ENCODE data around the gene FLRT1. TPM values are rescaled to one million over a fixed set of nuclear protein-coding genes. Genes with fewer than 3 reads are reported as not detected.

FLRT1 gene
- total RNA-seq, 6 donors from 2014 or later = 0.09 to 0.30 (median 0.15) TPM; not detected in 3

DNA sequence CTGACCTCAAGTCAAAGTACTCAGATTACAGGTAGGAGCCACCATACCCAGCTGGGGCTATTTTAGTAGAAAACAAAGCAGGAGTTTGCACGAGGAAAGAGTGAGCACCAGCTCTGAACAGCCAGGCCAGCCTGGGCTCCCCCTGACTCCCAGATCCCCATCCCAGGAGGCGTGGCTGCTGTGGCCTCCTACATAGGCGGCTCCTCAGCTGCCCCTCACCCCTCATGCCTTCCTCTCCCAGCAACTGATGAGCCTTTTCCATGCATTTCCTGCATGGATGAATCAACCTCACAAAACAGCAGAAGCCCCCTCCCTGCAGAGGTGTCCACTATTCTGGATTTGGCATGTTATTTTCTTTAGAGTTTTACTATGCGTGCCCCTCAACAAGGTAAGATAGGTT is 10.5 kb upstream of the FLRT1 start:
- 90 to 98% methylated on average over 3 to 4 of the region's 4 CpGs for WGBS, 2 donors
- peaks cover 0 to 6% (median 0%) of the 10 kb centered on the region in 4 donors for H3K27me3 ChIP-seq
- H3K4me1 ChIP-seq = peaks cover 7 to 12% (median 11%) of the 10 kb centered on the region in 4 donors
- H3K4me3 ChIP-seq = no peak overlapping the region
- TF ChIP-seq, protein P1, sequence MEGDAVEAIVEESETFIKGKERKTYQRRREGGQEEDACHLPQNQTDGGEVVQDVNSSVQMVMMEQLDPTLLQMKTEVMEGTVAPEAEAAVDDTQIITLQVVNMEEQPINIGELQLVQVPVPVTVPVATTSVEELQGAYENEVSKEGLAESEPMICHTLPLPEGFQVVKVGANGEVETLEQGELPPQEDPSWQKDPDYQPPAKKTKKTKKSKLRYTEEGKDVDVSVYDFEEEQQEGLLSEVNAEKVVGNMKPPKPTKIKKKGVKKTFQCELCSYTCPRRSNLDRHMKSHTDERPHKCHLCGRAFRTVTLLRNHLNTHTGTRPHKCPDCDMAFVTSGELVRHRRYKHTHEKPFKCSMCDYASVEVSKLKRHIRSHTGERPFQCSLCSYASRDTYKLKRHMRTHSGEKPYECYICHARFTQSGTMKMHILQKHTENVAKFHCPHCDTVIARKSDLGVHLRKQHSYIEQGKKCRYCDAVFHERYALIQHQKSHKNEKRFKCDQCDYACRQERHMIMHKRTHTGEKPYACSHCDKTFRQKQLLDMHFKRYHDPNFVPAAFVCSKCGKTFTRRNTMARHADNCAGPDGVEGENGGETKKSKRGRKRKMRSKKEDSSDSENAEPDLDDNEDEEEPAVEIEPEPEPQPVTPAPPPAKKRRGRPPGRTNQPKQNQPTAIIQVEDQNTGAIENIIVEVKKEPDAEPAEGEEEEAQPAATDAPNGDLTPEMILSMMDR (IDR thresholded peaks at IDR 0.05) = no peak
- TF ChIP-seq EP300 (IDR thresholded peaks at IDR 0.05) (no peak), POLR2AphosphoS5 (IDR thresholded peaks at IDR 0.05) (no peak), POLR2A (IDR thresholded peaks at IDR 0.05) (no peak)
- H3K9me3 ChIP-seq = no peaks in the 10 kb centered on the region
- ATAC-seq (ENCODE audit: low FRiP score in 2 of 2) (no peak), DNase-seq (no peak)
- no peaks in the 10 kb centered on the region for H3K36me3 ChIP-seq
- H3K27ac ChIP-seq = no peak overlapping the region

DNA sequence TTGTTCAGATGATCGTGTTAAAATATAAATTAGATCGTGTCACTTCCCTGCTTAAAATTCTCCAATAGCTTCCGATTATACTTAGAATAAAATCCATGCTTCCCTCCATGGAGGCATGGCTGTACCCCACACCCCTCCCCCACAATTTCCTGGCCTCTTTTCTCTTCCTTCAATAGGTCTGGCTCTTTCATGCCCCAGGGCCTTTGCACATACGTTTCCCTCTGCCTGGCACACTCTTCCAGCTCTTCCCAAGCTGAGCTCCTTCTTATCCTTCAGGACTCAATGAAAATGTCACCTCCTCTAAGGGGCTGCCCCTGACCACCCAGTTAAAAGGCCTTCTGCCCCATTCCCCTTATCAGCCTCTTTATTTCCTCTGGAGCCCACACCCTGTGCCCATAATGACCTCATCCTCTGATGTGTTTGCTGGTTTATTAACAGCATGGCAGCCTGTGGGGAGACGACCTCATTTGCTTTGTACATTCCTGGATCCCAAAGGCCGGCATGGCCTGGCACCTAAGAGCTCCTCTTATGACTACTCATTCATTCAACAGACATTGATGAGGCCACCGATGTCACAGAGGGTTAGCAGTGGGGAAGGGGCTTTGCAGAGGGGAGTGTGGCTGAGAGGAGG is 9.0 kb upstream of the FLRT1 start:
- no peaks in the 10 kb centered on the region for H3K9me3 ChIP-seq
- no peak overlapping the region for H3K4me3 ChIP-seq
- no peak for ATAC-seq (ENCODE audit: low FRiP score in 2 of 2)
- DNase-seq = no peak
- WGBS, 2 donors = 88 to 93% methylated on average over 5 to 7 of the region's 7 CpGs
- TF ChIP-seq POLR2AphosphoS5 (IDR thresholded peaks at IDR 0.05) (no peak), EP300 (IDR thresholded peaks at IDR 0.05) (no peak), POLR2A (IDR thresholded peaks at IDR 0.05) (no peak)
- TF ChIP-seq, protein P1 (IDR thresholded peaks at IDR 0.05) = no peak
- no peak overlapping the region for H3K27ac ChIP-seq
- no peaks in the 10 kb centered on the region for H3K36me3 ChIP-seq
- H3K27me3 ChIP-seq = peaks cover 0 to 6% (median 0%) of the 10 kb centered on the region in 4 donors
- peaks cover 7 to 12% (median 11%) of the 10 kb centered on the region in 4 donors for H3K4me1 ChIP-seq

DNA sequence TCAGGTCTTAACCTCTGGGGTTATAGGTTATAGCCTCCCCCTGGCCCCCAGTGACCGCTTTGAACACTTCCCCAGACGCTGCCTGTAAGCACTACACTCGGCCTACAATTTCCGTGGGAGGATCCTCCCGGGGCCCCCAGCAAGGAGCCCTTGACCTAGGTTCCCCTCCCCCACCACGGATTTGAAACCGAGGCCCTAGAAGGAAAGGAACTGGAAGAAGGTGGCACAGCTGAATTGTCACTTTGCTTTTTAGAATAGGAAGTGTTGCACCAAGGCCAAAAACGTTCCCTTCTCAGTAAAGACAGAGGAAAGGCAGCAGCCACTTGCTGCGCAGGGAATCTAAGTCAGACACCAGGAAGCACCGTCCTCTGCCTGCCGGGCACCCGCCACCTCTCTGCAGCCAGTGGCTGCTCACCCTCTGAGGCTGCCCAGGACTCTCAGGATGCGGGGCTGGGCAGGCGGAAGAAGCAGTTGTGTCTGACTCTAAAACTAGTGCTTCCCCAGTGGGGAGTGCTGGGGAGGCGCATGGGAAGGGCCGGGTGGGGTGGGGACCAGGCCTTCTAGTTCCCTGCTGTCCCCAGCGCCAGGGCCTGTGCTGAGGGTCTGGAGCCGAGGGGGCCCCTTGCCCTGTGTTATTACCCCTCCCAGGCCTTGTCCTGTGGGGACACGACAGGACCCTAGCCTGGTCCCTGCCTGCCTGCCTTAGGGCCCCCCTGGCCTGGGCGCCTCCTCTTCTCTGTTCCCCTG is 7.9 kb upstream of the FLRT1 start:
- Histone ChIP-seq H3K4me3 (peak overlapping the region in 1 of 4 donors; percentile 13), H3K4me1 (peaks cover 7 to 12% (median 11%) of the 10 kb centered on the region in 4 donors), H3K27me3 (peaks cover 0 to 6% (median 0%) of the 10 kb centered on the region in 4 donors), H3K27ac (no peak overlapping the region), H3K9me3 (no peaks in the 10 kb centered on the region), H3K36me3 (no peaks in the 10 kb centered on the region)
- 22 to 49% methylated on average over 6 to 16 of the region's 20 CpGs for WGBS, 2 donors
- DNase-seq = peak in 1 of 2 donors; percentile 54
- ATAC-seq (ENCODE audit: low FRiP score in 2 of 2) = no peak
- no peak for TF ChIP-seq EP300 (IDR thresholded peaks at IDR 0.05)
- no peak for TF ChIP-seq POLR2AphosphoS5 (IDR thresholded peaks at IDR 0.05)
- TF ChIP-seq POLR2A (IDR thresholded peaks at IDR 0.05) = no peak
- TF ChIP-seq, protein P1 (IDR thresholded peaks at IDR 0.05) = no peak

DNA sequence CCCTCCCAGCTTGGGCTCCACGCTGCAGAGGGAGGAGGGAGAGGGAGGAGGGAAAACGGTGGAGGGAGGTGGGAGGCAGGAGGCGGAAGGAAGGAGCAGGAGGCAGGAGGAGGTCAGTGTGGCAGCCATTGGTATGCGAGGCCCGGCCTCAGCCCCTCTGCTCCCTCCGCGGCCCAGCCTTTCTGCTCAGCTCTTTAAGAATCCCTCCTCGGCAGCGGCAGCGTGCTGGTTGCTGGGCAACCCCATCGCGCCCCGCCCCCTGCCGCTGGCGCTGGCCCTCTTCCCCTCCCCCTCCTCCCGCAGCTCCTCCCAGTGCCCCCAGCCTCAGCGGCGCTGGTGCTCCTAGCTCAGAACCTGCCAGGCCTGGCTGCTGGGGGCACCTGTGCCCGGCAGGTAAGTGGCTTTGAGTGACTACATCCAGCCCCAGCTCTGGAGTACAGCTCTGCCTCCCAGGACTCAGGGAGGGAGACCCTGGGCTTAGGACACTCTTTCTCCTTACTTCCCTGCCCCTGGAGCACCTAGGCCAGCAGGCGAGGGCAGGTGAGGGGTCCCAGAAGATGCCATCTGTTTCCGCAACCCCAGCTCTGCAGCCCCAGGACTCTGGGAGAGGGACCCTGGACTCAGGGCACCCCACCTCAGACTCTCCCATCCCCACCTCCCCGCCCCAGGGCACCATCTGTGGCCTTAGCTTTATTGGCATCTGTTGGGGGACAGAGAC is 7.2 kb upstream of the FLRT1 start:
- ATAC-seq (ENCODE audit: low FRiP score in 2 of 2) (peak in 1 of 2 donors; percentile 9), DNase-seq (peak in 1 of 2 donors; percentile 80)
- no peaks in the 10 kb centered on the region for H3K36me3 ChIP-seq
- H3K27ac ChIP-seq = no peak overlapping the region
- peaks cover 0 to 6% (median 0%) of the 10 kb centered on the region in 4 donors for H3K27me3 ChIP-seq
- peak overlapping the region in 1 of 4 donors; percentile 13 for H3K4me3 ChIP-seq
- H3K4me1 ChIP-seq = peaks cover 7 to 12% (median 11%) of the 10 kb centered on the region in 4 donors
- no peaks in the 10 kb centered on the region for H3K9me3 ChIP-seq
- 5 to 16% methylated on average over 7 to 18 of the region's 22 CpGs for WGBS, 2 donors
- no peak for TF ChIP-seq EP300 (IDR thresholded peaks at IDR 0.05)
- no peak for TF ChIP-seq POLR2A (IDR thresholded peaks at IDR 0.05)
- TF ChIP-seq, protein P1 (IDR thresholded peaks at IDR 0.05) = no peak
- no peak for TF ChIP-seq POLR2AphosphoS5 (IDR thresholded peaks at IDR 0.05)
